Right lobe of liver (tissue), 6 donors: ENCODE results near the gene CASKIN1. TPM values are rescaled to one million over a fixed set of nuclear protein-coding genes. Genes with fewer than 3 reads are reported as not detected.
A peak's percentile ranks its signal among the peaks of the same experiment; 100 is the strongest.

Source experiments
- ATAC-seq, 4 donors: fragments of 200-7000 bp; cut with Tn5 transposase; one replicate each; pipeline ENCODE4 v1.9.1; 2020; ENCODE audit warnings: mild to moderate bottlenecking in 4 of 4, moderate library complexity in 4 of 4
- DNase-seq, 3 donors: peaks; one replicate each; pipeline ENCODE4 v3.0.0-alpha.2; 2020
- H3K27ac ChIP-seq, 3 donors: fragments of 200-600 bp; one replicate each; pipeline ENCODE4 v1.8.0; 2022
- H3K27me3 ChIP-seq, 2 donors: fragments of 200-600 bp; one replicate each; pipeline ENCODE4 v1.8.0; 2022
- H3K36me3 ChIP-seq, 4 donors: fragments of 200-600 bp; sonication (generic) in 1 of 4; one replicate each; pipeline versions ENCODE4 v1.5.1 to v1.8.0; 2017 to 2022; ENCODE audit warnings: control low read depth in 1 of 4
- H3K4me1 ChIP-seq, 4 donors: fragments of 200-600 bp; sonication (generic) in 1 of 4; one replicate each; pipeline versions ENCODE4 v1.5.1 to v1.8.0; 2017 to 2022; ENCODE audit warnings: control low read depth in 1 of 4
- H3K4me3 ChIP-seq, 3 donors: fragments of 200-600 bp; one replicate each; pipeline ENCODE4 v1.8.0; 2022
- H3K9me3 ChIP-seq, 4 donors: fragments of 200-600 bp; sonication (generic) in 1 of 4; one replicate each; pipeline versions ENCODE4 v1.5.1 to v1.8.0; 2017 to 2022; ENCODE audit warnings: control low read depth in 1 of 4
- CTCF ChIP-seq, 4 donors: fragments of 200-600 bp in 3 of 4; fragments of 450-650 bp in 1 of 4; IDR thresholded peaks; one replicate each; pipeline versions ENCODE4 v1.5.1 to v1.8.0; 2016 to 2022; ENCODE audit warnings: antibody characterized with exemption in 4 of 4, mild to moderate bottlenecking in 2 of 4
- POLR2A ChIP-seq: fragments of 450-650 bp; IDR thresholded peaks from one replicate; pipeline ENCODE4 v1.6.1; 2017; ENCODE audit warnings: antibody characterized with exemption, mild to moderate bottlenecking
- WGBS: methylation state at CpG from one replicate; pipeline ENCODE4 v1.1.6; 2018; ENCODE audit warnings: low coverage, low lambda C conversion rate; ENCODE audit not compliant: insufficient coverage; ENCODE audit errors: missing lambda C conversion rate; 5-methylcytosine and 5-hydroxymethylcytosine counted together
- intact Hi-C, 2 donors: fragments of 100-400 bp; cut with DNase I; formaldehyde crosslinking; loops; one replicate each; pipeline versions ENCODE4 v1.11.2 to v1.14.1; 2022
- long read RNA-seq: library from polyadenylated mRNA; unstranded; transcript quantifications from one replicate; pipeline ENCODE4 v2.0.0, GENCODE V29; 2019
- total RNA-seq, 6 experiments: library from RNA; depleted of rRNA in 2 of 6; stranded (reverse); fragments of >200 nt in 2 of 6; fragmentation: NEBNext Ultra II Directional in 3 of 6; extraction: Animal tissue kit (Norgen Biotek cat#: 25700) in 3 of 6; gene quantifications; one replicate each; pipeline versions ENCODE4 v1.1.0 to v1.2.4, GENCODE V29; 2016 to 2023
- donor health status: DM: no; HTN: yes; CAD: no.
- donor health status: DM: no; HTN: no; CAD: no.
- donor health status: DM: no; HTN: no; CAD: no.
- donor health status: DM: no; HTN: yes; CAD: no.
- donor health status: DM: no; HTN: yes; CAD: no.

The CASKIN1 gene
- total RNA-seq: not detected
- long read RNA-seq: 0 reads

GRCh38 chr16:2196162-2196980 lies at the start of gene CASKIN1:
Gene CASKIN1 (minus strand): TSS chr16:2196605. CDS start chr16:2196432, 173 bp downstream.
- peaks cover 0 to 10% (median 0%) of the 10 kb centered on the region in 4 donors for H3K4me1 ChIP-seq
- ATAC-seq (no peak), DNase-seq (no peak)
- no peak within 1 kb of the TSS for H3K27ac ChIP-seq
- H3K36me3 ChIP-seq: no peaks in the 10 kb centered on the region
- 0% methylated on average over 2 of the region's 129 CpGs for WGBS
- TF ChIP-seq CTCF (IDR thresholded peaks at IDR 0.05) (no peak), POLR2A (no peak)
- no peaks in the 10 kb centered on the region for H3K9me3 ChIP-seq
- peaks cover 0 to 11% of the 10 kb centered on the region in 2 donors for H3K27me3 ChIP-seq
- H3K4me3 ChIP-seq: peak within 1 kb of the TSS in 1 of 3 donors; percentile 26
- intact Hi-C loops: loop anchor here (10.0 kb wide), 1 partner anchor 308 kb away; no protein-coding TSS in a partner anchor

- Histone ChIP-seq H3K4me3 (no peak overlapping the region), H3K36me3 (peaks cover 0 to 50% (median 18%) of the 10 kb centered on the region in 4 donors), H3K4me1 (peaks cover 0 to 17% (median 5%) of the 10 kb centered on the region in 4 donors), H3K27me3 (no peaks in the 10 kb centered on the region), H3K9me3 (no peaks in the 10 kb centered on the region), H3K27ac (no peak overlapping the region)
- DNase-seq (peak in 1 of 3 donors; percentile 10), ATAC-seq (peak in 1 of 4 donors; percentile 5)
- WGBS: 96% methylated on average over 10 of the region's 30 CpGs
- TF ChIP-seq POLR2A: no peak
- TF ChIP-seq CTCF (IDR thresholded peaks at IDR 0.05): no peak
- intact Hi-C loops: no loop called here
Measured at GRCh38 chr16:2244926-2245795, 48.8 kb upstream of the CASKIN1 start.

- H3K27me3 ChIP-seq: no peaks in the 10 kb centered on the region
- peaks cover 0 to 10% (median 4%) of the 10 kb centered on the region in 4 donors for H3K4me1 ChIP-seq
- WGBS: 95% methylated on average over 4 of the region's 17 CpGs
- H3K36me3 ChIP-seq: peaks cover 0 to 50% (median 18%) of the 10 kb centered on the region in 4 donors
- no peak overlapping the region for H3K4me3 ChIP-seq
- H3K9me3 ChIP-seq: no peaks in the 10 kb centered on the region
- DNase-seq (peak in 1 of 3 donors; percentile 18), ATAC-seq (peak in 1 of 4 donors; percentile 12)
- H3K27ac ChIP-seq: no peak overlapping the region
- no peak for TF ChIP-seq CTCF (IDR thresholded peaks at IDR 0.05)
- TF ChIP-seq POLR2A: no peak
- intact Hi-C loops: no loop called here
Measured at GRCh38 chr16:2244301-2244700, 47.9 kb upstream of the CASKIN1 start.

- 86% methylated on average over 8 of the region's 11 CpGs for WGBS
- peaks cover 0 to 50% (median 18%) of the 10 kb centered on the region in 4 donors for H3K36me3 ChIP-seq
Measured at GRCh38 chr16:2243781-2244180, 47.4 kb upstream of the CASKIN1 start.

More at GRCh38 chr16:2243781-2244180, 47.4 kb upstream of the CASKIN1 start:
- ATAC-seq: no peak
- intact Hi-C loops: no loop called here
- Histone ChIP-seq H3K27me3 (no peaks in the 10 kb centered on the region), H3K4me3 (no peak overlapping the region), H3K4me1 (peaks cover 0 to 5% (median 2%) of the 10 kb centered on the region in 4 donors), H3K9me3 (no peaks in the 10 kb centered on the region), H3K27ac (no peak overlapping the region)
- no peak for DNase-seq
- TF ChIP-seq CTCF (IDR thresholded peaks at IDR 0.05): no peak
- no peak for TF ChIP-seq POLR2A
